ENCODE data around the gene PLEKHJ1. TPM values are rescaled to one million over a fixed set of nuclear protein-coding genes. Genes with fewer than 3 reads are reported as not detected.

The PLEKHJ1 gene
- total and polyA plus RNA-seq, 9 of the 15 experiments (the other 6 are each of a cell fraction or from before 2014, with no cell fraction given) = 1.5 to 188 (median 63.9) TPM

DNA sequence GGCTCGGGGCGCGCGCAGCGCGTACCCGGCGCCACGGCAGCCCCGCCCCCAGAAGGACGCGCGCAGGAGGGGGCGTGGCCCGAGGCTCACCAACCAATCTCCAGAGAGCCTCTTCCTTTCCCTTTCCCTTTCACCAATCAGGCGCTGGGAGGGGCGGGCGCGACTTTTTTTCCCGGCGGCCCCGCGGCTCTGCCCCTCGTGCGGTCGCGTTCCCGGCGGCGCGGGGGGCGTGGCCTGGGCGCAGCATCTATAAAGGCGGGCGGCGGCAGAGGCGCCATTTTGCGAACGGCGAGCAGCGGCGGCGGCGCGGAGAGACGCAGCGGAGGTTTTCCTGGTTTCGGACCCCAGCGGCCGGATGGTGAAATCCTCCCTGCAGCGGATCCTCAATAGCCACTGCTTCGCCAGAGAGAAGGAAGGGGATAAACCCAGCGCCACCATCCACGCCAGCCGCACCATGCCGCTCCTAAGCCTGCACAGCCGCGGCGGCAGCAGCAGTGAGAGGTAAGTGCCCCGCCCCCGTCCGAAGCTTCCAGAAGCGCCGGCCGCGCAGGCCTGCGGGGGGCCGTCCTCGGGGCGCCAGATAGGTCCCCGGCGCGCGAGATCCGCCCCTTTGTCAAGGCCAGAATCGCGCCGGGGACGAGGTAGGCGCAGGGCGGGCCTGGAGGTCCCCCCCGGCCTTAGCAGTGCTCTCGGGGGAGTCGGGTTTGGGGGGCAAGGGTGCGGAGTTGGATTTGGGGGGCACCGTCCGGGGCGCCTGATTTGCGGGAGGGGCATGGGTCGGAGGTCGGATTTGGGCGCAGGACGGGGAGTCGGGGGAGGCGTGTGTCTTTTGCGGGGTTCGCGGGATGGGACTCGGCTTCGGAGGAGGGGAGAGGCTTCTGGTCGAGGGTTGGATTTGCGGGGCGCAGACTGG is 33.4 kb upstream of the PLEKHJ1 start (continued):
- TF ChIP-seq, protein P1, sequence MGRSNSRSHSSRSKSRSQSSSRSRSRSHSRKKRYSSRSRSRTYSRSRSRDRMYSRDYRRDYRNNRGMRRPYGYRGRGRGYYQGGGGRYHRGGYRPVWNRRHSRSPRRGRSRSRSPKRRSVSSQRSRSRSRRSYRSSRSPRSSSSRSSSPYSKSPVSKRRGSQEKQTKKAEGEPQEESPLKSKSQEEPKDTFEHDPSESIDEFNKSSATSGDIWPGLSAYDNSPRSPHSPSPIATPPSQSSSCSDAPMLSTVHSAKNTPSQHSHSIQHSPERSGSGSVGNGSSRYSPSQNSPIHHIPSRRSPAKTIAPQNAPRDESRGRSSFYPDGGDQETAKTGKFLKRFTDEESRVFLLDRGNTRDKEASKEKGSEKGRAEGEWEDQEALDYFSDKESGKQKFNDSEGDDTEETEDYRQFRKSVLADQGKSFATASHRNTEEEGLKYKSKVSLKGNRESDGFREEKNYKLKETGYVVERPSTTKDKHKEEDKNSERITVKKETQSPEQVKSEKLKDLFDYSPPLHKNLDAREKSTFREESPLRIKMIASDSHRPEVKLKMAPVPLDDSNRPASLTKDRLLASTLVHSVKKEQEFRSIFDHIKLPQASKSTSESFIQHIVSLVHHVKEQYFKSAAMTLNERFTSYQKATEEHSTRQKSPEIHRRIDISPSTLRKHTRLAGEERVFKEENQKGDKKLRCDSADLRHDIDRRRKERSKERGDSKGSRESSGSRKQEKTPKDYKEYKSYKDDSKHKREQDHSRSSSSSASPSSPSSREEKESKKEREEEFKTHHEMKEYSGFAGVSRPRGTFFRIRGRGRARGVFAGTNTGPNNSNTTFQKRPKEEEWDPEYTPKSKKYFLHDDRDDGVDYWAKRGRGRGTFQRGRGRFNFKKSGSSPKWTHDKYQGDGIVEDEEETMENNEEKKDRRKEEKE (IDR thresholded peaks at IDR 0.05; ENCODE audit: borderline replicate concordance in 1 of 2, control insufficient read depth in 1 of 2, low read depth in 2 of 2, low read length in 1 of 2) = no peak
- TF ChIP-seq NCOA2 (IDR thresholded peaks at IDR 0.05; ENCODE audit: partially characterized antibody in 2 of 2) (no peak), KLF13 (tag; IDR thresholded peaks at IDR 0.05; ENCODE audit: borderline replicate concordance, low read depth) (peak; percentile 92), MAFG (tag; conservative IDR thresholded peaks at IDR 0.05) (no peak), HMG20B (CRISPR knock-in tag; IDR thresholded peaks at IDR 0.05) (no peak), ZFP1 (CRISPR knock-in tag; IDR thresholded peaks at IDR 0.05) (no peak), COPS2 (conservative IDR thresholded peaks at IDR 0.05) (no peak), TRIM28 (IDR thresholded peaks at IDR 0.05) (no peak), CCAR2 (IDR thresholded peaks at IDR 0.05; ENCODE audit: low read depth, low read length) (no peak), HOXB6 (CRISPR knock-in tag; IDR thresholded peaks at IDR 0.05; ENCODE audit: borderline replicate concordance) (no peak), ZNF780A (CRISPR knock-in tag; IDR thresholded peaks at IDR 0.05) (no peak; the same call in 1 of the 2 replicates), TAL1 (IDR thresholded peaks at IDR 0.05) (no peak), STAT5B (CRISPR knock-in tag; IDR thresholded peaks at IDR 0.05) (no peak), CBX8 (IDR thresholded peaks at IDR 0.05; ENCODE audit: borderline replicate concordance, extremely low read depth, low read depth, low read length, poor library complexity, severe bottlenecking) (no peak), SMARCB1 (IDR thresholded peaks at IDR 0.05; ENCODE audit: insufficient read length, low read depth) (no peak), TCF3 (CRISPR knock-in tag; IDR thresholded peaks at IDR 0.05) (no peak), TSC22D4 (tag; IDR thresholded peaks at IDR 0.05) (no peak), ZNF77 (CRISPR knock-in tag; IDR thresholded peaks at IDR 0.05) (no peak)
- TF ChIP-seq, protein P2, sequence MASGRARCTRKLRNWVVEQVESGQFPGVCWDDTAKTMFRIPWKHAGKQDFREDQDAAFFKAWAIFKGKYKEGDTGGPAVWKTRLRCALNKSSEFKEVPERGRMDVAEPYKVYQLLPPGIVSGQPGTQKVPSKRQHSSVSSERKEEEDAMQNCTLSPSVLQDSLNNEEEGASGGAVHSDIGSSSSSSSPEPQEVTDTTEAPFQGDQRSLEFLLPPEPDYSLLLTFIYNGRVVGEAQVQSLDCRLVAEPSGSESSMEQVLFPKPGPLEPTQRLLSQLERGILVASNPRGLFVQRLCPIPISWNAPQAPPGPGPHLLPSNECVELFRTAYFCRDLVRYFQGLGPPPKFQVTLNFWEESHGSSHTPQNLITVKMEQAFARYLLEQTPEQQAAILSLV (tag; IDR thresholded peaks at IDR 0.05) = no peak
- TF ChIP-seq, protein P3, sequence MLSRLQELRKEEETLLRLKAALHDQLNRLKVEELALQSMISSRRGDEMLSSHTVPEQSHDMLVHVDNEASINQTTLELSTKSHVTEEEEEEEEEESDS (CRISPR knock-in tag; IDR thresholded peaks at IDR 0.05) = no peak
- TF ChIP-seq, protein P4, sequence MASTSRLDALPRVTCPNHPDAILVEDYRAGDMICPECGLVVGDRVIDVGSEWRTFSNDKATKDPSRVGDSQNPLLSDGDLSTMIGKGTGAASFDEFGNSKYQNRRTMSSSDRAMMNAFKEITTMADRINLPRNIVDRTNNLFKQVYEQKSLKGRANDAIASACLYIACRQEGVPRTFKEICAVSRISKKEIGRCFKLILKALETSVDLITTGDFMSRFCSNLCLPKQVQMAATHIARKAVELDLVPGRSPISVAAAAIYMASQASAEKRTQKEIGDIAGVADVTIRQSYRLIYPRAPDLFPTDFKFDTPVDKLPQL (IDR thresholded peaks at IDR 0.05; ENCODE audit: extremely low read depth, insufficient read length) = peak; percentile 98

All from K562 (cell line).